Stimulated activated naive CD8-positive, alpha-beta T cell treated with anti-CD3 and anti-CD28 coated beads, Interleukin-15, Interleukin-2, amounts not matched to agents 100 U/mL and 50 U/mL, for 24 hours (primary cell): ENCODE data around the gene GPR160.

ENCODE experiments used
- ATAC-seq: fragments of 150-1000 bp; cut with Tn5 transposase; one replicate; pipeline ENCODE4 v1.10.0; 2021
- DNase-seq: peaks from one replicate; pipeline ENCODE4 v3.0.0; 2021

Gene GPR160

DNA sequence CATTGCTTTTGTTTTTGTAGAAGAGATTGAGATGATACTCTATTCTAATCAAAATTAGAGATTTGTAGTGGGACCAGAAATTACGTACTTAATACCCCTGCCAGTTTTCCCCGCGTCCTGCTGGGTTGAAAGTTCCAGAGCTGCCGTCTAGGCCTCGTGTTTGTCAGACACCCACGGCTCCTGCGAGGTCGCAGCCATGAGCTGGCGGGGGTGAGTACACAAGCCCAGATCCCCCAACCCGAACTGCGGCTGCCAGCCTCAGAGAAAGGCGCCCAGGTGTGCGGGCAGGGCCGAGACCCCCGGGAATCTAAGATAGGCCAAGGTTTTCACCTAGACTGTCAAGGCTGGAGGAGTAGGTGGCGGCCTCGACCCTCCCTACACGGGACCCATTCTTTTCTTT, 26.3 kb downstream of the GPR160 start:
- ATAC-seq = no peak

GRCh38 chr3:170075441-170076091, 37.8 kb downstream of the GPR160 start:
- ATAC-seq = no peak
- DNase-seq = no peak

More for the DNA sequence above, 26.3 kb downstream of the GPR160 start:
- DNase-seq = no peak

- ATAC-seq = peak; percentile 55
- no peak for DNase-seq
Measured at GRCh38 chr3:170076715-170077238, 39.0 kb downstream of the GPR160 start.

GRCh38 chr3:170077361-170077760, 39.6 kb downstream of the GPR160 start:
- ATAC-seq (no peak), DNase-seq (no peak)

- DNase-seq (no peak), ATAC-seq (no peak)
Measured at GRCh38 chr3:170078620-170079281, 41.0 kb downstream of the GPR160 start.

DNA sequence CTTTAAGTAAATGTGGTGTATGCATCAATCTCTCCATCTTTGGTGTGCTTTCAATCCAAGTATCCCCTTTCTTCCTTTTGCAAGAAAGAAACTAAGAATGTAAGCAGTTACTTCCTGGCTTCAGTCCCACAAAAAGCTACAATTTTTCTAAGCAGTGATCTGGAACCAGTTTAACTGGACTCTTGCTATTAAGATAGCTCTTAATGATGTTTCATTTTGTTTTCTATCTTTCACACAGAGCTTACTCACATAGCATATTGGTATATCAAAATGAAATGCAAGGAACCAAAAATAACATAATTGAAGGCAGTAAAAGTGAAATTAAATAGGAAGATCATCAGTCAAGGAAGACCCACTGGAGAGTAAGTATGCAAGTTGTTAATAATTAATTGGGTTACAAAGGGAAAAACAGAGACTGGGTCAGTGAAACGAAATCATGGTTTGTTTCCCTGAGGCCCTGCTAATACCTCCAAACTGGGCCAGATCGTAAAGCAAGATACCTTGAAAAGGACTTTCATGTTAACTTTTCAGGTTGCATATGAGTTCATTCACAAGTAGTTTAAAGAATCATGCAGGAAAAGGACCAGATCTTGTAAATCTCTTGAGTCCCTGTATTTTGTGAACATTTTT, 41.9 kb downstream of the GPR160 start:
- ATAC-seq (no peak), DNase-seq (no peak)

DNA sequence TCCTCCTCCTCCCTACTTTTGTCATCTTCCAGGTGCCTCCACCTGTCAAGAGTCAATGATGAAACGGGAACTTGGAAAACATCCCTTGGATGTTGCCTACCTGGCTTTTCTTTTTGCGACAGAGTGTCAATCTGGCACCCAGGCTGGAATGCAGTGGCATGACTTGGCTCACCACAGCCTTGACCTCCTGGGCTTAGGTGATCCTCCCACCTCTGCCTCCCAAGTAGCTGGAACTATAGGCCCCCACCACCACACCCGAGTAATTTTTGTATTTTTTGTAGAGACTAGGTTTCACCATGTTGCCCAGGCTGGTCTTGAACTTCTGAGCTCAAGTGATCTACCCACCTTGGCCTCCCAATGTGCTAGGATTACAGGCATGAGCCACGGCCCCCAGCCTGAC, 42.8 kb downstream of the GPR160 start:
- ATAC-seq = no peak

DNA sequence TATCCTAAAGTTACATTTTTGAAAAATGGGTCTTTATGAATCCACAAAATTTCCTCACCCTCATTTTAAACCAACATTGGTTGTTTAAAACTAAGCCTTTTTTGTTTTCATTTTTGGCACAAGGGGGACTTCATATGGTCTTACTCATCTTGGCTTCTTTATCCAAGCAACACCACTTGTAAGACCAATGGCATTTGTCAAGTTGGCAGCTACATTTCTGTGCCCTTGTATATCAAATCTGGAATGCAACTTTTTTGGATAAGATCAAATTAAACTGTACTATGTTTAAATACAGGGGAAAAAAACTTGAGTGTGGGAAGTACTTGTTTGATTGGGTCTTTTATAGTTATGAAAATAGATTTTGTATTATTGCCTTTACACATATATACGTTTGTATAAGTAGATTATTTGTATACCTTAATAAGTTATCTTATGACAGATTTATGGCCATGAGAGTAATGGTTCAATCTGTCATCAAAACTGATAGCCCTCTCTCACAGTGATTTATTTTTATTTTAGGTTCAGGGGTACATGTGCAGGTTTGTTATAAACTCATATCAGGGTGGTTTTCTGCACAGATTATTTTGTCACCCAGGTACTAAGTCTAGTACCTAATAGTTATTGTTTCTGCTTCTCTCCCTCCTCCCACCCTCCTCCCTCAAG, 43.4 kb downstream of the GPR160 start:
- DNase-seq (no peak), ATAC-seq (no peak)

More for the DNA sequence above, 42.8 kb downstream of the GPR160 start:
- DNase-seq = no peak

DNA sequence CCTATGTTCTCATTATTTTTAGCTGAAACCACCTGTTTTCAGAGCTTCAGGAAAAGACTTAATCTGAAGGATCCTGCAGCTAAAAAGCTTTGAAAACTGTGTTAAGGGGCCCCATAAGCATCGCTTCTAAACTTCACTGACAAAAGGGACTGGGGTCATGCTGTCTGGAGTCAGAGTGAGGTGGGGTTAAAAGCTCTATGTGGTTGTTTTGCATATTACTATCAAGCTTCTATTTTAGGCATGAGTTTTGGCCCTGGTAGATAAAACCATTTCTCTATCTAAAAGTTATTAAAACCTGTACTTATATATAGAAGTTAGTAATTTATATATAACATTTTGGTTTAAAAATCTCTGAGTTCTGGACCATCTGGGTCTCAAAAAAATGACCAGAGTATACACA, 45.5 kb downstream of the GPR160 start:
- no peak for DNase-seq
- ATAC-seq = no peak

DNA sequence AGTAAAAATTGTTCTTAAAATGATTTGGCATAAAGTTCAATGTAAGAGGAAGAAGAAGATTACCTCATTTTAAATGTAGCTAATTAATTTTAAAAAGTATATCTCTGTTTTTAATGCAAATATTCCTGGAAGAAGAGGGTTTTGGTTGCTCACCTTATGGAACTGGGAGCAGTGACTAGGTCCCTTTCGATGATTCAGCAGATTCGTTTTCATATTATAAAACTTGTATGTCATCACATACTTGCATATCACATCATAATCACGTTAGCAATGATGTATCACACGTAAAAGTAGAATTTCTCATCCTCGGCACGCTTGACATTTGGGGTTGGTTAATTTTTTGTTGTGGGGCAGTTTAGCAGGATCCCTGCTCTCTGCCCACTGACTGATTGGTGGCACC, 47.6 kb downstream of the GPR160 start:
- ATAC-seq = no peak
- DNase-seq = no peak

- ATAC-seq = no peak
- no peak for DNase-seq
Measured at GRCh38 chr3:170089862-170090600, 52.2 kb downstream of the GPR160 start.

- ATAC-seq (no peak), DNase-seq (no peak)
Measured at GRCh38 chr3:170090601-170090981, 52.8 kb downstream of the GPR160 start.

GRCh38 chr3:170092907-170093306, 55.1 kb downstream of the GPR160 start:
- DNase-seq (no peak), ATAC-seq (no peak)

DNA sequence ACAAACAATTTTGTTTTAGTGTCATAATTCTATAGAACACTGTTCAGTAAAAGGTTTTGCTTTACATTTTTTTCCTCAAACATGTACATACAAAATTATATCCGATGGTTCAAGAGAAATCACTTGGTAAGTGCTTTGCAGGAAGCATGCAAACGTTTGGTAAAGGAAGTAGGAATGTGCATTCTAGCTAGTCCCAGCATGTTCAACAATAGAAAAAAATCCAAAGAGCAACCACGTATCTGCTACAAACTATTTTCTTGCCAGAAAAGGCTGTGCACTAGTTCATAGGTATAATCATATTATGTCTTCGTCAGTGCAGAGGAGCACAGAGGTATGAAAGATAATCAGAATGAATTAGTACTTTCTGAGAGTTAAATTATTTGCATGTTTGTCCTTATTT, 58.0 kb downstream of the GPR160 start:
- DNase-seq = no peak
- ATAC-seq = no peak

DNA sequence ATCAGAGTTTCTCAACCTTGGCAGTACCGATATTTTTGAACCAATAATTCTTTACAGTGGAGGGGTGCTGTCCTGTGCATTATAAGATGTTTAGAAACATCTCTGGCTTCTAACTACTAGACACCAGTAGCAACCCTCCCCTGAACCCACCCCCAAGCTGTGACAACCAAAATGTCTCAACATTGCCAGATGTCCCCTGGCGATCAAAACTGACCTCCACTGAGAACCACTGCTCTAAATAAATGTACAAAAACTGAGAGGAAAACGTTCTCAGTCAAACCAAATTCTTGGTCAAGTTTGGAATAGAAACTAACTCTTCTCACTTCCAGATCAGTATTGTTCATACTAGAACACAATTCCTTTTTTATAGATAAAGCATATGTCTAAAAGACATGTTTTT, 58.5 kb downstream of the GPR160 start:
- no peak for DNase-seq
- ATAC-seq = no peak

DNA sequence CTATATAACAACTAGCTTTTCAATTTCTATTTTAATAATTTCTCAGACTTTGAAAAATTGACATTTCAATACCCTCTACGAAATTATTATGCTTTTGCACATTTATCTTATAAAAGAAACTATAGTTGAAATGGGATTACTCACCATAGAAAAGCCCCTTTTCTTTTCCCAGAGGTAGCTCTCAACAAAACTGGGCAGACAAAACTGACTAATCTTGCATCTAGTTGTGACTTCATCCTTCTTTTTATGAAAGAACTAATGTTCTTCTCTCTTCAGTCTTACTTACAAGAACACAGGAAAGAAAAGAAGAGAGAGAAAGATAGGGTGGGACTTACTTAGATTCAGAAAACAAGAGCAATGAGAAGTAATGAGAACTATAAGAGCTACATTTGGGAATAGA, 61.0 kb downstream of the GPR160 start:
- ATAC-seq (no peak), DNase-seq (no peak)

DNA sequence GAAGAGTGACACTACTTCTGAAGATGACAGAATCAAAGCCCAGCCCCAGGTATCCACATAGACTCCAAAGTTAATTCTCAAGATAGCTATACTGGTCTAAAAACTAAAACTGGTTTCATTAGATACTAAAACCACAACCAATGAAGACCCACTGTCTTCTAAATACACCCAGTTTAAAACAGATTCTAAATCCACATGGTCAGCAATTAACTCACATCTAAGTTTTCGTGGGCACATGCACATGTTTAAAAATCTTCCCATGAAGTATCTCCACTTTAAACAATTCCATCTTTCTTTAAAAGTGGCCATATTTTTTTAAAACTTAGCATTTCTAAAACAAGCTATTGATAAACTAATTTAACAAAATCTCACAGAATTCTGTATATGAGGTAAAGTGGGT, 63.1 kb downstream of the GPR160 start:
- DNase-seq (no peak), ATAC-seq (no peak)

DNA sequence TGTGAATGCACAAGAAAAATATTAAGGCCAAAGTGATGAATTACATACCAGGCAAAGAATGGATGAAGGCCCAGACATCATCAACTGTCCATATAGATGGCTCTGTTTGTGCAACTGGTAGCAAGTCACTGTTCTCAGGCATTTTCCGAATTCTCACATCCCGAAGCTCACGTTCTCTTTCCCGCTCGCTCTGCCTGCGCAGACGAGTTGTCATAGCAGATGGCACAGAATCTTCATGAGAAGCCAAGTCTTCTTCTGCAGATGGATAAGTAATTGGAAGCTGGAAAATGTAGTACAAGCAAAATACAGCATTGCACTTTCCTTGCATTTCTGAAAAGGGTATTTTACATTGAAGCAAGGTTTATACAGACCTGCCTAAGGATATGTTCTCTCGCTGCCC, 64.6 kb downstream of the GPR160 start:
- ATAC-seq (no peak), DNase-seq (no peak)

- DNase-seq (no peak), ATAC-seq (no peak)
Measured at GRCh38 chr3:170107941-170108340, 70.1 kb downstream of the GPR160 start.

- ATAC-seq (no peak), DNase-seq (no peak)
Measured at GRCh38 chr3:170108955-170109354, 71.2 kb downstream of the GPR160 start.

DNA sequence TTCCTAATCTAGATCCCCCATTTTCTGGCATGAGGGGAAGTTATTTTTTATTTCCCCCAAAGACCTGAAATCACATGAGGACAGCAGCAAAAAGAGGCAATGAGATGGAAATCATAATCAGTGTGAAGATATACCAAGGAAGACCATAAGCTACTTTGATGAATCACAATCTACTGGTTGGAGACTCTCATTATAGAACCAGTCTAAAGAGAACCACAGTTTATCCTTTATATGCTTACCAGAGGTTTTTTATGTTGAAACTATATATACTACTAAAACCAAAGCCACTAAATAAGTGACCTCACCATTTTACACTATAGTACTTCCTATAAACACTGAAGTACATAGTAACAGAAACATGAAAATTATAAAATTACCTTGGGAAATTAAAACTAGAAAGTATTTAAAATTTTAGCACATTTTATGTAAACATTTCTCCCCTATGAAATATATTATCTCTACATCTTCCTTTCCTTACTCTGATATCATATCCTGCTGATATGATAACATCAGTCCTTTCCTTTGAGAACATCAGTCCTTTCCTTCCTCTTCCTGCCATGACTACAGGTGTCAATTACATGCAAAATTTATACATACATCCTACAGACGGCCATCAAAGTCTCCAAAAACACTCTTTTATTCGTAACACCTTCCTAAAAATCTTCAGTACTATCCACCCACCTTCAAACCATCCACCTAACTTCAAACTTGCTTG, 71.9 kb downstream of the GPR160 start:
- no peak for ATAC-seq
- no peak for DNase-seq
